SU-DHL-6 (cell line): ENCODE data around the gene LUZP1.

ENCODE experiments used
- CTCF ChIP-seq: fragments of 200-600 bp; sonication (generic); IDR thresholded peaks from one replicate; pipeline ENCODE4 v1.5.1; 2017; ENCODE audit warnings: antibody characterized with exemption, mild to moderate bottlenecking, low read length, moderate library complexity; ENCODE audit not compliant: insufficient read depth, poor library complexity, severe bottlenecking
- EZH2phosphoT487 ChIP-seq: fragments of 200-600 bp; sonication (generic), shearing (Covaris generic); conservative IDR thresholded peaks from 2 replicates; pipeline ENCODE4 v1.6.1; 2018; ENCODE audit warnings: mild to moderate bottlenecking, antibody characterized with exemption, low read length, moderate library complexity, mixed read lengths

- TF ChIP-seq CTCF = no peak
- TF ChIP-seq EZH2phosphoT487 = no peak
Measured at GRCh38 chr1:23194119-23194984, 25.7 kb upstream of the LUZP1 start.
